GM18861 (cell line): ENCODE results near the gene TMEM107.
"Not testable (repeated sequence)": the region's sequence is repeated elsewhere in the genome, so short reads cannot be mapped to it uniquely, and the experiment has no call there.

Experiments used
- ATAC-seq: cut with Tn5 transposase; IDR thresholded peaks from one replicate; pipeline ENCODE4 v1.9.1; 2021; ENCODE audit not compliant: unreplicated experiment

TMEM107 gene

DNA sequence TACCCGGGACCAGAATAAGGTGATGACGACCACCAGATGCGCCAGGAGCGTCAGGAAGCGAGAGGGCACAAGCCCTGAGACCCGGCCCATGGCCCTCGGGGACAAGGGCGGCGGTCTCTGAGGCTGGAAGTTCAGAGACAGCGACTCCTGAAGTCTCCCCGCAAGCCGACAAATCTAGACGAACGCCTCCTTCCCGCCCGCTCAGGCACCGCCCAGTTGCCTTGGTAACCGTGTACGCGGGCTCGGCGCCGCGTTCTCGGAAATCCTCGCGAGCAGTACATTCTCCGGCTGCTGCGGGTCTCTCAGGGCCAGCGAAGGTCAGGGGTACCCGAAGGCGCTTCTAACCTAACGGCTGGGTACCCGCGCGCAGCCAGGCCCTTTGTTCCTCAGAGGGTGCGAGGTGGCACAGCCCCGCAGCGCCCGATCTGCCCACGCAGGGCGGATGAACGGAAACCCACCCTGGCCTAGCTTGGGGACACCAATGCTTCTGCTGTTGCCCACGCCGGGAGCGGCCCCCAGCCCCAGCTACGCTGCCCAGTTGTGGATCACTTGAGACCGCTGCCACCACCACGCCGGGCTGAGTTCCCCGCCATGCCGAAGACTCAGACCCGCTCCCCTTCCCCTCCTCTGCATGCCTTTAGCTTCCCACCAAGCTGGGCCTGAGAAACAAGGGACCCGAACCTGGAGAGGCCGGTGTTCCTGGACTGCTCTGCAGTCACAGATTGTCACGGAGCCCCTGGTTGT lies at the start of gene TMEM107:
TSS of gene TMEM107 (minus strand) at position 184 of the 744 bp plus-strand sequence. CDS start at position 90, 94 bp downstream.
- peak; percentile 32 for ATAC-seq

DNA sequence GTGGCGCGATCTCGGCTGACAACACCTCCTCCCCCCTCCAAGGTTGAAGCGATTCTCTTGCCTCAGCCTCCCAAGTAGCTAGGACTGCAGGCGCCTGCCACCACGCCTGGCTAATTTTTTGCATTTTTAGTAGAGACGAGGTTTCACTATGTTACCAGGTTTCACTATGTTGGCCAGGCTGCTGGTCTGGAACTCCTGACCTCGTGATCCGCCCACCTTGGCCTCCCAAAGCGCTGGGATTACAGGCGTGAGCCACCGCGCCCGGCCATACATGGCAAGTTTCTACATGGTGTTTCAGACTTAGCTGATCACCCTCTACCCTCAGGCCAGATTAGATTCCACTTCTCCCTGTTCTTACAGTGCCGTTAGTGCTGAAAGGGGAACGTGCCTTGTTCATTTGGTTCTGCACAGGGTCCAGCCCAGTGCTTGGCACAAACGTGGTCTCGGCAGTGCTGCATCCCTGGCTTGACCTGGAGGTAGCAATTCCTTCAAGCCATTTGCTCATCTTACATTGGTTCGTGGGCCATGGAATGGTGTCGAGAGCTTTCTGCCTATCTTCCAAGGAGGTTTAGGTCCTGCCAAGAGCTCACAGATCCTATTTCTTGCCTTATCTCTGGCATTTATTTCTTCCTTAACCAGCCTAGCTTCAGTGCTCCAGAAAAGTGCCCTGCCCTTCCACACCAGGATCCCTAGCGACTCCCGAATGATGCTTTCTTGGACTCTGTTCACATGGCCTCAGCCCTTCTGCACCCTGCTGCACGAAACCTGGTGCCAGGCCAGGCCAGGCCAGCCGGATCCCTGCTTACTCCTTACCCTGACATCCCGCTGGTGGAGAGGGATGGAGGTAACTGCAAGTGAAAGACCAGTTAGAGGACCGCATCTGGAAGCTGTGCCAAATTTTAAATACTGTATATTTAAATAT lies 49.0 kb upstream of the TMEM107 start:
- no peak for ATAC-seq

DNA sequence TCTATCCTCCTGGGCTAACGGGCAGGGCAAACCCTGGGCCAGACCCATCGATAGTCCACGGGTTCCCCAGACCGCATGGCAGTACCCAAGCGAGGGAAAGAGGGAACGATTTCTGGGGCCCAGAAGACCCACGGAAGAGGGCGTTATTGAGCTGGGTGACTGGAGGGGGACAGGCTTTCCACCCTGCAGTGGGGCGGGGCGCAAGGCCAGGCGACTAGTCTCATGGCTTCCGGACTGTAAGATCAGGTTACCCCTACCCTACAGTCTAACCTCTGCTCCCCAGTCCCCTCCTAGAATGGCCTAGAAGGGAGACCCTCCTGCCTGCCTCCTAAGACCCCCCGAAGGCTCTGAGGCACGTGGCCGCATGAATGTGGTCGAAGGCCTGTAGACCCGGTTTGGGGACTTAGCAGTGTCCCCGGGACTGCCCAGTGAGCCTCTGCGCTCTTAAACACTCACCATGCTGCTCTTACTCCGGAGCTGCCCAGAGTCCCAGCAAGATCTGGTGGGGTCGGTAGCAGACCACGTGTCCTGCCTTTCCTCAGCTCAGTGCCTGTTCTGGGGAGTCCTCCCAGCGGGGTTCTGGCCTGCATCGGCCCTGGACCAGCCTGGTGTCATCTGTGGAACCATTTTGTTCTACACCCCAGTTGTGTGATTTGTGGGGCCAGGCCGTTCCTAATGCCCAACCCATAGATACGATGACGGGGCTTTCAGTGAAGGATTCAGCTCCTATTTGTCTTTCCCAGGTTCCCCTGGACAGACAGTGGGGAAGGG lies 47.4 kb upstream of the TMEM107 start:
- no peak for ATAC-seq

DNA sequence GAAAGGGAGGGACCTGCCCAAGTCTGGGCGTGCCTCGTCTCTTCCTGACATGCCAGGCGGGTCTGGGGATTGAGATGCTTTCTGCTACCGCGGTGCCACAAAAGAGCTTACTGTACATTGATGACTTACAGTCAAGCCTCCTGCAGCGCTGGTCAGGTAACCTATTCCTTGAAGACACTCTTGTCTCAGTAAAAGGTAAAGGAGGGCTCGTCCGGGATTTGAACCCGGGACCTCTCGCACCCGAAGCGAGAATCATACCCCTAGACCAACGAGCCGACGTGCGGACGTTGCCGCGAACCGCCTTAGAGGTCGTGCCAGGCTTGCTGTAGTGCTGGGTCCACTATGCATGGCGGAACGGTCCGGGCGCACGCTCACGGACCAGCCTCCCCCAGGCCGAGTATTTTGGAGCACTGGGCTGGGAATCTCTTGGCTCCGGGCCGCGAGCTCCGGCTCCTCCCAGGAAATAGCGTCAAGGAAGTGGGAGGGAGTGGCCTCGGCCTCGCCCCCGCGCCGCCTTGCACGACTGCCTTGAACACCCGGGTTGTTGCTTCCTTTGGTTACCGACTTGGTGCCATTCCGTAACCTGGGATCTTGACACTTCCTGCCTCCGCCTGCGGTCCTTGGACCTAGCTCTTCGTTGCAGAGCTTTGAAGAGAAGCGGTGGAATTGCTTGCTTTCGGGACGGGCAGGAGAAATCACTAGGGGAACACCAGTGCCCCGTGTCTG lies 46.6 kb upstream of the TMEM107 start:
- peak; percentile 23 for ATAC-seq

DNA sequence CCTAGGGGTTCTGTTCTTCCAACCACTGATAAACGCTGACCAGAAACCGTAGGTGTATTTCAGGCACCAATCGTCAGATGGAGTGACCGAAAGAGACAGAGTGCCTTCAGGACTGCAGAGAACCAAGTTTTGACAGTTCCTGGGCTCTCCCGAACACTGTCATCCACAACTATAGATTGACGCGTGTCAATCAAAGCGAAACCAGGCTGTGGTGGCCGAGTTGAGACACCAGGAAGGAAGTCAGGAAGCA lies 46.1 kb upstream of the TMEM107 start:
- ATAC-seq, result peak; percentile 18

DNA sequence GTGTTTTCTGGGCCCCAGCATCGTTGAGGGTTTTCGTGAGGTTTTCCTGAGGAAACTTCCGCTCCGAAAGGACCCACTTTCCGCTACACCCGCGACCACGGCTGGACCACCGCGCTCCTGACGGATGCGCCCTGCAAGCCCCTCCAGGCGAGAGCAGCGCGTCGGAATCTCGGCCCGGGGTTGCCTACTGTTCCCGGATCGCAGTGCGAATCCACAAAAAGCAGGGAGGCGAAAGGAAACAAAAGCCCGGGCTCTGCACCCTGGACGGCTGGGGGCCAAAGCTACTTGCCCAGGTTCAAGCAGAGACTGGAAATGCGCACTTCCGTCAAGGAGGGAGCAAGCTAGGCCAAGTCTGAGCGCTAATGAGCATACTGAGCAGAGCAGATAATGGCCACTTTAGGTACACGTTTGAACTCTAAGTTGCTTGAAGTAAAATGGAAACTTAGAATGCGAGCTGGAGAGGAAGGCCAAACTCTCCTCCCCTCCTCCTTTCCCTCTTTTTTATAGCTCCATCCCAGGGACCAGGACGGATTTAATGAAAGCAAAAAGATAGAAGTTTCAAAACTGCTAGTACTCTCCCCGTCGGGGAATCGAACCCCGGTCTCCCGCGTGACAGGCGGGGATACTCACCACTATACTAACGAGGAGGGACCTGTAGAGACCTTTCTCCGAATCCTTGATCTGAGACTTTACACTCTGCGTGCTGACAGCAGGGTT lies 45.6 kb upstream of the TMEM107 start:
- peak; percentile 45 for ATAC-seq

DNA sequence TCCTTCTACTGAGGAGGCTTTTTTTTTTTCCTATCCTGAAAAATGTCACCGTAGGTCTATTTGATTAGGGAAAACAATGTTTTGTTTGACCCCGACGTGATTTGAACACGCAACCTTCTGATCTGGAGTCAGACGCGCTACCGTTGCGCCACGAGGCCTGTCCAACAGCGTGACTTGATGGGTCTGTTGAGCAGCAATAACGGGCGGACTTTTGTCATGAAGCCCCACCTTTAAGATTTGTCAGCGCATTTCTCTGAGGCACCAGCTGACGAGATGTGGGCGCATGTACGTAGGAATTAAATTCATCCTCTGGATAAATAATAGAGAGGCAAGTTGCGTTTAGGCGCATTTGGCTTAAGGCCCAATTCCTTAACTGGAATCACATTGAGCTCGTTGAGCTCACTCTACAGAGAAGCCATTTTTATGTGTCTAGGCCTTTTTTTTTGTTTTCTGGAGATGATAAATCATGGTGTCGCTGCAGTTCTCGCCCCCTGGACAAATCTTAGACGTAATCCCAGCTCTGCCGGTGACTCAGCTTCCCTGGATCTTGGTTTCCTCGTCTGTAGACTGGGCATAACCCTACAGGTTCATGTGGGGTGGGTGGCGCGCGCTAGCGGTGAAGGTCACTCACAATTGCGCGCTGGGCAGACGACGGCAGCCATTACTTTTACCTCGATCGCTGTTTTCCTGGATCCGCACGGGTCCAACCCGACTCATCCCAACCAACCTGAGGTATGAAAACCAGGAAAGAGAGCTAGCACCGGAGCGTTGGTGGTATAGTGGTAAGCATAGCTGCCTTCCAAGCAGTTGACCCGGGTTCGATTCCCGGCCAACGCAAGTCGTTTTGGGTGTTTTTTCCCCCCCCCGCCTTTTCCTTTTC lies 44.8 kb upstream of the TMEM107 start:
- no peak for ATAC-seq

DNA sequence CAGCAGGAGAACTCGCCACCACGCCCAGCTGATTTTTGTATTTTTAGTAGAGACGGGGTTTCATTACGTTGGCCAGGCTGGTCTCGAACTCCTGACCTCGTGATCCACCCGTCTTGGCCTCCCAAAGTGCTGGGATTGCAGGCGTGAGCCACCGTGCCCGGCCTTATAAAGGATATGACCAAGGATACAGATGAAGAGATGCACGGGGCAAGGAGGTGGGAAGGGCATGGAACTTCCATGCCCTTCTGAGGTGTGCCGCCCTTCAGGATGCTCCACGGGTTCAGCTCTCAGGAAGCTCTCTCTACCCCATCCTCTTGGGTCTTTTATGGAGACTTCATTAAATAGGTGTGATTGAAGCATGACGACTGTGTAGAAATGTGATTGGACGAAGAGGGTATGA lies 37.8 kb upstream of the TMEM107 start:
- not testable (repeated sequence) for ATAC-seq

DNA sequence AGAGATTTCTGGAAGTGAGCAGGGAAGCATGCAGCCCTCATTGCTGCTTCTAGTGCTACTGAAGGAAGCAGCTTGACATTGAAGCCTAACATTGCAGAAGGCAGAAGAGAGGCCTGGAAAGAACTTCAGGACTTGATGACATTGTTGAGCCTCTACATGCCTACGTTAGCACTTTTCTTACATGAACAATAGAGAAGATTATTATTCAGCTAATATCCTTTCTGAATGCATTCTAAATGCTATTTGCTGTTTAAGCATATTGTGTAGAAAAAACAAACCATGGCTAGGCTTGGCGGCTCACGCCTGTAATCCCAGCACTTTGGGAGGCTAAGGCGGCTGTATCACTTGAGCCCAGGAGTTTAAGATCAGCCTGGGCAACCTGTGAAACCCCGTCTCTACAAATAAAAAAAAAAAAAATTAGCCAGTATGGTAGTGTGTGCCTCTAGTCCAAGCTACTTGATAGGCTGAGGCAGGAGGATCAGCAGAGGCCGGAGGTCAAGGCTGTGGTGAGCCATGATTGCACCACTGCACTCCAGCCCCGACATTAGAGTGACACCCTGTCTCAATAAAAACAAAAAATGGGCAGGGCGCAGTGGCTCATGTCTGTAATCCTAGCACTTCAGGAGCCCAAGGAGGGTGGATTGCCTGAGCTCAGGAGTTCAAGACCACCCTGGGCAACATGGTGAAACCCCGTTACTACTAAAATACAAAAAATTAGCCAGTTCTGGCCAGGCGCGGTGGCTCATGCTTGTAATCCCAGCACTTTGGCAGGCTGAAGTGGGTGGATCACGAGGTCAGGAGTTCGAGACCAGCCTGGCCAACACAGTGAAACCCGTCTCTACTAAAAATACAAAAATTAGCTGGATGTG lies 36.4 kb upstream of the TMEM107 start:
- ATAC-seq, result no peak

DNA sequence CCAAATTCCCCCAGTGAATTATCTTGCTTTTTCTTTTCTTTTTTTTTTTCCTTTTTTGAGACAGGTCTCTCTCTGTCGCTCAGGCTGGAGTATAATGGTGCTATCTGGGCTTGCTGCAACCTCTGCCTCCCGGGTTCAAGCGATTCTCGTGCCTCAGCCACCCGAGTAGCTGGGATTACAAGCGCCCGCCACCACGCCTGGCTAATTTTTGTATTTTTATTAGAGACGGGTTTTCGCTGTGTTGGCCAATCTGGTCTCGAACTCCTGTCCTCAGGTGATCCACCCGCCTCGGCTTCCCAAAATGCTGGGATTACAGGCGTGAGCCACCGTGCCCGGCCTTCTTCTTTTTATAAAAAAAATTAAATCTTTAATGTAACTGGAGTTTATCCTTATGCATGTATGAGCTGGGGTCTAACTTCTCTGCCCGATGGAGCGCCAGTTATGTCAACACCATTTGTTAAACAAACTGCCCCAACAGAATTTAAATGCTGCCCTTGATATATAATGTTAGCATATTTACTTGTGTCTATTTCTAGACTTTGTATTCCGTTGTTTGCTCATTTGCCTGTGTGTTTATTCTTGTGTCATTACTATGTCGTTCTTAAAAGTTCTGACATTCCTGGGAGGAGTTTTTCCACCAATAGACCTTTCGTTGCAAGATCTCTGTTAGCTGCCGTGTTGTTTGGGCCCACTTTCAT lies 34.7 kb upstream of the TMEM107 start:
- no peak for ATAC-seq

DNA sequence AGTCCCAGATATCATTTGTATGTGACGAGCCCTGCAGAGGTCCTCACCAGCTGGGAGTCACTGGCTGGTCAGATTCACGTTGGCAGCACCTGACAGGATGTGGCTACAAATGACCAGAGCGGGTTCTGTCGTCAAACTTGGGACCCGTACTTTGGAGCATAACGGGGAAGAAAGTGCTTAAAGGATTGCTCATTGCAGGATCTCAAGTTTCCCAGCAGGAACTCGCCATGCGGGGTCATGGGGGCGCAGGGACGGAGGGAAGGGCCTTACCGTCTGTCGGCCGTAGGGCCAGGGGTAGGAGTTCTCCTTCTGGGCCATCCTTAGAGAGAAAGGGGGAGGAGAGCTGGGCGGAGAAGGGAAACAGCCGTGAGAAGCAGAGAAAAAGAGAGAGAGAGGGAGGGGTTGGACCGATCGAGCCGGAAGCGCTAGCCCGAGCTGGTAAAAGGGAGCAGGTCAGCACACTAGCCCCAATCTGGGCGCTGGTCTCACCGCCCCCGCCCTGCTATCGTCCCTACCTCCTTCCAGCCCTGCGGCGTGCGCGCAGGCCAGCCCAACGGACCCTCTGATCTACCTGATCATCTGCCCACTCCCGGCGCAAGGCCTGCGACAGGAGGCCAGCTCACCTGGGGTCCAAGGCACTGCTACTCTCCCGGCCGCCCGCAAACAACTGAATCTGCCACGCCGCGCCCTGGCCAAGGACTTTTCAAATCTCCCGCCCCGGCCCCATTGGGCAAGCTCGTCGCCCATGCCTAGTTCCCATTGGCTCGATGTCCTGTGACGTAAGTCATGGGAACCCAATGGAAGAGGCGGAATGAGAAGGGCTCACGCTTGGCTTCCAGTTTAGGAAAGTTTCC lies 34.0 kb upstream of the TMEM107 start, which contains the start of gene AURKB:
TSS of gene AURKB (minus strand) at position 669 of the 854 bp plus-strand sequence. CDS start at position 318, 351 bp downstream.
- ATAC-seq, result peak; percentile 85

DNA sequence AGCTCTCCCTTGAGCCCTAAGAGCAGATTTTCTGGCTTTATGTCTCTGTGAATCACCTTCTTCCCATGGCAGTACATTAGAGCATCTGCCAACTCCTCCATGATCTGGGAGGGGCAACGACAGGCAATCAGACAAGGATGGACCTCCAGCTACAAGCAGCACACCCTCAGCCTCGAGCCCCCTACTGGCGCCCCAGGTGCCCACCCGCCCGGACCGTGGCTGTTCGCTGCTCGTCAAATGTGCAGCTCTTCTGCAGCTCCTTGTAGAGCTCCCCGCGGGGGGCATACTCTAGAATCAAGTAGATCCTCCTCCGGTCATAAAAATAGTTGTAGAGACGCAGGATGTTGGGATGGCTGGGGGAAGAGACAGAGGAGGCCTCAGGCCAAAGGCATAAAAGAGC lies 30.4 kb upstream of the TMEM107 start:
- no peak for ATAC-seq

DNA sequence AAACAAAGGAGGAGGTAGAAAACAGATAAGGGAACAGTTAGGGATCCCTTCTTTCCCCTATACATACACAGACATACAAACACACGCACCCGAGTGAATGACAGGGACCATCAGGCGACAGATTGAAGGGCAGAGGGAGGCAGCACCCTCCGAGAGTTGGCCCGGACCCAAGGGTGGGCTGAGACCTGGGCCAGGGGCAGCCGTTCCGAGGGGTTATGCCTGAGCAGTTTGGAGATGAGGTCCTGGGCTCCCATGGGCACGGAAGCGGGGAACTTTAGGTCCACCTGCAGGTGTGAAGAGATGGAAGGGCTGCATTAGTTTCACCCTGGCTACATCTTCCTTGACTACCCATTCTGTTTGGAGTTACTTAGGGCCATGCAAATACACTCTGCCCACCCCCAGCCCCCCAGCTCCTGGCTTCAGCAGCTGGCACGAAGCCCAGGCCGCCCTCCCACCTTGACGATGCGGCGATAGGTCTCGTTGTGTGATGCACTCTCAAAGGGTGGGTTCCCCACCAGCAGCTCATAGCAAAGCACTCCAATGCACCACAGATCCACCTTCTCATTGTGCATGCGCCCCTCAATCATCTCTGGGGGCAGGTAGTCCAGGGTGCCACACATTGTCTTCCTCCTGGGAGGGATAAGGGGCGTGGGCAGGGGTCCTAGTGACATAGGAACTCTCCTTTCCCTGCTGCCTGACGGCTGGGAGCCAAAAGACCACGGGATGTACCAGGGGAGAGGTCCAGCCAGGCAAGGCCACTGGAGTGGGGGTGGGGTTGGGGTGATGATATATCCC lies 28.8 kb upstream of the TMEM107 start:
- ATAC-seq, result no peak

DNA sequence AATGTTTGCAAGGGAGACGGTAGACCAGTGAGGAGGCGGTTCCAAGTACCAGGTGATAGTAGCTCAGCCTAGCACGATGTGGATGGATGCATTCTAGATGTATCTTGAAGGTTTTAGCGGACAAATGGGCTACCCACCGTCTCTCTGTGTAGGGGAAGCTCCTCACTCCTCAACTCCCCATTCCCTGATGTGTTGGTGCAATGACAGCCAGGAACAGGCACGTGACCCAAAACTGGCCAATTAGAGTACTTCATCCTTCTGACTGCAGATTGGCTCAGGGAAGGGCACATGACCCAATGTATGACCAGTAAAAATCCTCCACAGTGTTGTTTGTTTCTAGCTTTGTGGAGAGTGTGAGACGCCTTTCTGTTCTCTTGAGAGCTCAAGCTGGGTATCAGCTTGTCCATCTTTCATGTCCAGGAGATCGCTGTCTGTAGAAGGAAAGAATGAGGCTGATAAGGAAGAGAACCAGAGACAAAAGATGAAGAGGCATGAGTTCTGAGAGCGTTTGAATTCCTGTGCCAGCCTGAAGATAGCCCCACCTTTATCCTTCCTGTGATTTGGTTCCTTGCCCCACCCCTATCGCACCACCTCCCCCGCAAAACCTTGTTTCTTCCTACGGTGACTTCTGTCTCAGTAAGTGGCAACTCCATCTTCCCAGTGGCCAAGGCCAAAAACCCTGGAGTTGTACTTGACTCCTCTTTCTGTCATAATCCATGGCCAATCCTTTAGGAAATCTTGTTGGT lies 16.1 kb upstream of the TMEM107 start:
- ATAC-seq, result peak; percentile 28

DNA sequence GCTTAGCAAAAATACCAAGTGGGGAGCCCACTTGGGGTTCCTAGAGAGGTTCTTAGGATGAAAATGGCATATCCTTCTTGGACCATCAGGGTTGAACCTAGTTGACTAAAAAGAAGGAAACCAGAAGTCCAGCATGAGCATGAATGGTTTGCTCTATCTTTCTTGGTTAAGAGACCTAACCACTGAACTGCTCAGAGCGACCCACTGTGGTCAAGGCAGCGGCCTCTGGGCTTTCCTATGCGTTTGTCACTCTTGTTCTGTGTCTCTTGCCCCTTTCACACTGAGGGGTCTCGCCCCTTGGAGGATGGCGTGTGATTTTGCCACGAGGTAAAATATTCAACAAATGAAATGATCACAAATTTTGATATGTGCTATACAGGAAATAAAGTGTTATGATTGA lies 14.3 kb upstream of the TMEM107 start:
- no peak for ATAC-seq
